GM18868 (cell line): ENCODE measurements around the gene TTLL4.
"Not testable (repeated sequence)": the region's sequence is repeated elsewhere in the genome, so short reads cannot be mapped to it uniquely, and the experiment has no call there.

Source experiments
- ATAC-seq: cut with Tn5 transposase; IDR thresholded peaks from one replicate; pipeline ENCODE4 v1.9.1; 2021; ENCODE audit warnings: mild to moderate bottlenecking, moderate library complexity; ENCODE audit not compliant: unreplicated experiment

The TTLL4 gene

DNA sequence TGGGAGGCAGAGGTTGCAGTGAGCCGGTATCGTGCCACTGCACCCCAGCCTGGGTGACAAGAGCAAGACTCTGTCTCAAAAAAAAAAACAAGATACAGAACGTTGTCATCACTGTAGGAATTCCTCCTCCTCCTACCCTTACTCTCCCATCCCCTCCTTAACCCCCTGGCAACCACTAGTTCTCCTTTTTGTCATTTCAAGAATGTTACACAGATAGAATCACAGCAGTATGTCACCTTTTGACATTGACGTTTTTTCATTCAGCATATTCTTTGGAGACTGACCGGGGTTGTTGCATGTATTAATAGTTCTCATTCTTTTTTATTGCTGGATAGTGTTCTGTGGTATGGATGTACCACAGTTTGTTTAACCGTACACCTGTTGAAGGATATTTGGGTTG is 32.4 kb downstream of the TTLL4 start:
- ATAC-seq = peak; percentile 62

DNA sequence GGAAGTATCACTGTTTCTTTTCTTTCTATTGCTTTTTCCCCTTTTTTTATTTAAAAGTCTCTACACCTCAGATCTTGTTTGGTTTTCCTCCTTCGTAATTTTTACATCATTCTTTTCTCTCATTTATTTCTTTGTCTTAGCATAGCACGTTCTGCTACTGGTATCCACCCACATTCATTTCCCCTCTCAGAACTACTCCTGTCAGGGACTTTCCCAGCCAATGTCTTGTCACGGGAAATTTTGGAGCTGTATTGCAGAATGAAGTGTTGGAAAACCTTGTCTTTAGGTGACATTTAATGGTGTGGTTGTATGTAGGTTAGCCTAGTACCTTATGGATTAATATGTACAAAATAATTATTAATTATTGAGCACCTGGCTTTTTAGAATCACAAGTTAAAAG is 34.0 kb downstream of the TTLL4 start:
- peak; percentile 56 for ATAC-seq

DNA sequence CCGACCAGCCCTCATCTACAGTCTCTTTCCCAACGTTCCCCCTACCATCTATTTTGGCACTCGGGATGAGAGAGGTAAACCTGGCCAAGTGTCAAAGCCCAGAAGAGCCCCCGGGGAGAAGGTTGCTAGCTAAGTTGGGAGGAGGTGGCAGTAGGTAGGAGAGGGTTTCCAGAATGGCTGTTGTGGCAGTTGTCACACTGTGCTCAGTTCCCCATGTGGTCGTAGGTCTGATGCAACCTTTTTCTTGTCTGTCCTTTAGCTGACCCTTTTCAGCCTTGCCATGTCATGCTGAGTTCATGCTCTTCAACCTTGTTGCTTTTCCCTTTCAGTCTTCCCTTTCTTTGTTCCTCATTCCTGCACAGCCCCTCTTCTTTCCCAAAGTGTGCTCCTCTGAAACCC is 34.5 kb downstream of the TTLL4 start:
- ATAC-seq = peak; percentile 56

GRCh38 chr2:218745559-218746469 is 35.2 kb downstream of the TTLL4 start:
- ATAC-seq = no peak

DNA sequence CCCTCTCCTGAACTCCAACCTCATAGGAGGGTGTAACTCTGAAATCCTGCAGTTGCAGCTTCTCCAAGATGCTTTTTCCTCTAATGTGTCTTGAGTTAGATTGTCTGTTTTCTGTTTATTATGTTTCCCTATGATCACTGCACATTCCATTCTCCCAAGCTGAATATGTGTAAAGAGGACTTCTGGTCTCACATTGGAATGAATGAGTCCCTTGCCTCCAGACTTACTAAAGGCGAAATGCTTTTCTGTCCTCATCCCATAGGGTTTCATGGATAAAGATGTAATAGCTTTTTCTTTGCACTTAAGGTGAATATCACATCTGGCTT is 35.8 kb downstream of the TTLL4 start:
- no peak for ATAC-seq

DNA sequence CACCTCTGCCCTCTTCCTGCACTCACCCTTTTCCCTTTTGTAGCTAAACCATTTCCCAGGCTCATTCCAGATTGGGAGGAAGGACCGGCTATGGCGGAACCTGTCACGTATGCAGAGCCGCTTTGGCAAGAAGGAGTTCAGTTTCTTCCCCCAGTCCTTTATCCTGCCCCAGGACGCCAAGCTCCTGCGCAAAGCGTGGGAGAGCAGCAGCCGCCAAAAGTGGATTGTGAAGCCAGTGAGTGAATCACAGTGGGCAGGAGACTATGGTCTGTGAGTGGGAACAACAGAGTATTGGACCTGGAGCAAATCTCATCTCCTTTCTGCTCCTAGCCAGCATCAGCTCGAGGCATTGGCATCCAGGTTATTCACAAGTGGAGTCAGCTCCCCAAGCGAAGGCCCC is 36.3 kb downstream of the TTLL4 start:
- ATAC-seq = no peak

- ATAC-seq = no peak
These were observed 38.3 kb downstream of the TTLL4 start for GRCh38 chr2:218748741-218749441.

DNA sequence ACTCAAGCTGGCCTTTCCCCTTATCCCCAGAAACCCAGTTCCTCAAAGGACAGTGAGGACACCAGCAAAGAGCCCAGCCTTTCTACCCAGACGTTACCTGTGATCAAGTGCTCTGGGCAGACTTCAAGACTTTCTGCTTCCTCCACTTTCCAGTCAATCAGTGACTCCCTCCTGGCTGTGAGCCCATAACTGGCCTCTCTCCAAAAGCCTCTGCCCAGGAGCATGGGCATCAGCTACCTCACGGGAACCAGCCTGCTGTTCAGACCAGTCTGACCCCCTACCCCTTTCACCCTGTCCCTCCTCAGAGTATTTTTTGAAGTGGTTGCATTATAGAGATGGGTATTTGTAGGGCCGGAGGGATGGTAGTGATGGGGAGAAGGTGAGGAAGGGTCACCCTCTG is 43.6 kb downstream of the TTLL4 start:
- no peak for ATAC-seq

GRCh38 chr2:218754781-218755180 is 44.1 kb downstream of the TTLL4 start:
- ATAC-seq = no peak

GRCh38 chr2:218755198-218755566 is 44.5 kb downstream of the TTLL4 start:
- no peak for ATAC-seq

- no peak for ATAC-seq
These were observed 45.2 kb downstream of the TTLL4 start for GRCh38 chr2:218755567-218756404.

- ATAC-seq = no peak
These were observed 46.2 kb downstream of the TTLL4 start for GRCh38 chr2:218756599-218757377.

DNA sequence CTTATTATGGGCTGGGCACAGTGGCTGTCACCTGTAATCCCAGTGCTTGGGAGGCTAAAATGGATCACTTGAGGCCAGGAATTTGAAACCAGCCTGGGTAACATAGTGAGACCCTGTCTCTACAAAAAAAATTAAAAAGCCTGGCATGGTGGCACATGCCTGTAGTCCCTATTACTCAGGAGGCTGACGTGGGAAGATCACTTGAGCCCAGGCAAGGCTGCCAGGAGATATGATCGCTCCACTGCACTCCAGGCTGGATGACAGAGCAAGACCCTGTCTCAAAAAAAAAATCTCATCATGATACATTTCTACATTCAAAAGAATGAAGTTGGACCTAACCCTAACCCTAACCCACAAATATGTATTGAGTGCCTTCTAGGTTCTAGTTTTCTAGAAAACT is 51.2 kb downstream of the TTLL4 start:
- no peak for ATAC-seq

DNA sequence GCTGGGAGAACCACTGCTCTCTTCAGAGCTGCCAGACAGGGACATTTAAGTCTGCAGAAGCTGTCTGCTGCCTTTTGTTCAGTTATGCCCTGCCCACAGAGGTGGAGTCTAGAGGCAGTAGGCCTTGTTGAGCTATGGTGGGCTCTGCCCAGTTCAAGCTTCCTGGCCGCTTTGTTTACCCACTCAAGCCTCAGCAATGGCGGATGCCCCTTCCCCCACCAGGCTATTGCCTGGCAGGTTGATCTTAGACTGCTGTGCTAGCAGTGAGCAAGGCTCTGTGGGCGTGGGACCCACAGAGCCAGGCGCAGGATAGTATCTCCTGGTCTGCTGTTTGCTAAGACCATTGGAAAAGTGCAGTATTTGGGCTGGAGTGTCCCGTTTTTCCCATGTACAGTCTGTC is 62.1 kb downstream of the TTLL4 start:
- ATAC-seq = not testable (repeated sequence)

DNA sequence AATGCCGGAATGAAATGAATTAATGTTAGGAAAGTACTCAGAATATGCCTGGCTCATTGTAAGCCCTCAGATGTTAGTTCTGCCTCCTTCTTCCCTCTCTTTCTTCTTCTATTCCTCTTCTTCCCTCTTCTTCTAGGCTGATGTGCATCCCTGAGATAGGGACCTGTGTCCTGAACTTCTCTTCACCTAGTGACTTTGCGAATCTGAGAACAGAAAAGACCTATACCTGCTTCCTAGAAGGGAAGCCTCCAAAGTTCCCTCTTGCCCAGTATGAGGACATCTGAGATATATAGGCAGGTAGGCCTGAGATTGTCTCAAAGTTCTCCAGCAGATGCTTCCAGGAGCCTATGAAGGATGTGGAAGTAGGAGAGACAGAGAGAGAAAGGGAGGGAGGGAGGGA is 63.2 kb downstream of the TTLL4 start:
- no peak for ATAC-seq

DNA sequence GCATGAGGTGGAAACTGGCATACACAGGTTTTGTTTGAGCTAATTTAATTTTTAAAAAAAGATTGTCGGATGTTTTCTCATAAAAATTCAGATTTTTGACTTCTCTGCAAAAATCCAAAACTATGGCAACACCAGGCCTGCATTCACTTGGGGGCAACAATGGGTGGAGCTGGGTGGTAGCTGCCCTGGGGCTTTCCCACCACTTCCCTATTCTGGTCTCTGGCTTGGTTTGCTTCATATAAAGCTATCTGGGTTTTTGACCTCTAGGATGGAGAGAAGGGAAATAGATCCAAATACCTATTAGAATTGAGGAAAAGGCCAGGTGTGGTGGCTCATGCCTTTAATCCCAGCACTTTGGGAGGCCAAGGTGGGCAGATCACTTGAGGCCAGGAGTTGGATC is 65.9 kb downstream of the TTLL4 start:
- ATAC-seq = no peak

DNA sequence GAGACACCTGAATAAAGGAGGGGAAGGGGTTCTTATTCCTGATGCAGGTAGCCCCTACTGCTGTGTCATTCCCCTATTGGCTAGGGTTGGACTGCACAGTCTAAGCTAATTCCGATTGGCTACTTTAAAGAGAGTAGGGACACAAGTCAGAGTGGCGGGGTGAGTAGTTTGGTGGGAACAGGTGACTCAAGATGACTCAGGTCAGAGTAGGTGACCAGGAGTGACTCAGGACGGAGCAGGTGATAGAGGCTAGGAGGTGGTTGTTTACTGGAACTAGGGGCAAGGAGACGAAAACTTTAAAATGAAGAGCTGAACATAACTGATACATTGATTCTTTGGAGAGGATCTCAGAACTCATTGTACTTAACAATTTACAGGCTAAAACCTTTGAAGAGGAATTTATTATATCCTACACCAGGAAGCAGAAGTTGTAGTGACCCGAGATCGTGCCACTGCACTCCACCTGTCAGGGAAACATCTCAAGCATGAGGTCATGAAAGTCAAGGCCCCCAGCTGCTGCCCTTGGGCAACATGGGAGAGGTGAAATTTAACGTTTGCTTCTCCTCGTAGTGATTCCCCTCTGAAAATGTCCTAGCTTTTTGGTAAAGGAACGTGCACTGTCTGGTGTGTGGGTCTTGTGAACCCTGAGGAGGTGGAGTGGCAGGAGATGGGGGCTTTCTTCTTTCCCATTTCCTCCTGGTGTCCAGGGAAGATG is 66.8 kb downstream of the TTLL4 start:
- no peak for ATAC-seq

GRCh38 chr2:218780046-218780445 is 69.4 kb downstream of the TTLL4 start:
- ATAC-seq = no peak

DNA sequence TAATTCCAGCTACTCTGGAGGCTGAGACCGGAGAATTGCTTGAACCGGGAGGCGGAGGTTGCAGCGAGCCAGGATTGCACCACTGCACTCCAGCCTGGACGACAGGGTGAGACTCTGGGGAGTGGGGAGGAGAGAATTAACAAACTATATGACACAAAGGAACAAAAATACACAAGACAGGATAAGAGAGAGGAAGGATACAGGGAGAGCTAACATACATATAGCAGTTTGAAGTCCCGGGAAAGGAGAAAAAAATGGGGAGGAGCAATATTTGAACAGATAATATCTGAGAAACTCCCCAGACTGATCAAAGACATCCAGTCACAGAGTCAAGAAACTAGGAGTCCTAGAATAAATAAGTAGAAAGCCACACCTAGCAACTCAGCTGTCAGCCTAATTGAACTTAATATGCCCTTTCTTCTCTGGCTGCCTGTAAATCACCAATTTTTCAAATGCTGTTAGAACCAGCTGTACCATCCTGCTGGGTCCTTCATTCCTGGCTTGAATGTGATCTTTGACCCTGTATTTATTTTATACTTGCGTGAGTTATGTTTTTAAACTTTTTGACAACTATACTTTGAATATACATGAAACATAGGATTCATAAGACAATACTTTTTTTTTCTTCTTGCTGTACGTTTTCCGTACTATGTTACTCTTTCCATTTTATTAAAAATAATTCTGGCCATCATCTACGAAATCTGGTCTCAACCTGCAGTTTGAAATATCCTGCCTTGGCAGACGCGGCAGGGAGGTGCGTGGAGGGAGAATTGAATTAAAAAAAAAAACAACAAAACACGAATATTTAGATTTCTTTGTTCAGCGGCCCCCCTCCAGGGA is 70.4 kb downstream of the TTLL4 start:
- no peak for ATAC-seq
